NCI-H2196 treated with DMSO at 0.1 percent for 48 hours (cell line): Measurements from ENCODE around the gene RCAN1.
"Not testable (repeated sequence)": the region's sequence is repeated elsewhere in the genome, so short reads cannot be mapped to it uniquely, and the experiment has no call there.

ENCODE experiments used
- DNase-seq: peaks from one replicate; lab custom pipeline; 2025; ENCODE audit not compliant: unreplicated experiment; lab: John Stamatoyannopoulos, UW

RCAN1 gene

DNA sequence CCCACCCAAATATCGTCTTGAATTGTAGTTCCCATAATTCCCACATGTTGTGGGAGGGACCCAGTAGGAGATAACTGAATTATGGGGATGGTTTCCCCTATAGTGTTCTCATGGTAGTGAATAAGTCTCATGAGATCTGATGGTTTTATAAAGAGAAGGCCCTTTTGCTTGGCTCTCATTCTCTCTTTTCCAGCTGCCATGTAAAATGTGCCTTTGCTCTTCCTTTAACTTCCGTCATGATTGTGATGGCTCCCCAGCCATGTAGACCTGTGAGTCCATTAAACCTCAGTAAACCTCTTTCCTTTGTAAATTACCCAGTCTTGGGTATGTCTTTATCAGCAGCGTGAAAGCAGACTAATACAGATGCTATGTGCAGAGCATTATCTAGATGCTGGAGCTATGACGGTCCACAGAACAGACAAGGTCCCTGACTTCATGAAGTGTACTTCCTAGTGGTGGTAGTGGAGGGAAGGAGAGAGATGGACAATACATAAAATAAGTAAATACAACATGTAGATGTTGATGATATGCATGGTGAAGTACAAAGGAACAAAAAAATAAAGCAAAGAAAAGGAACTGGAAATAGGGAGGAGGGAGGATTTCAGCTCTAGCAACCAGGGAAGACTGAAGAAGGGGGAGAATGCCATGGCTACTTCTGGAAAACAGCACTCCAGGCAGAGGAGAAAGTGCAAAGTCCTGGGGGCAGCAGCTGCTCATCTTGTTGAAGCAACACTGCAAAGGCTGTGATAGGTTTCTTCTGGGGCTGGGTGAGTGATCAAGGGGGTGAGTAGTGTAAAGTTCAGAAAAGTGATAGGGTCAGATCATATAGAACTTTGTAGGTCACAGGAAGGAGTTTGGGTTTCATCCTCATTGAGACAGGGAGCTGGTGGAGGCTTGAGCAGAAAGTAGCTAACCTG, 6.8 kb upstream of the RCAN1 start:
- DNase-seq = no peak

DNA sequence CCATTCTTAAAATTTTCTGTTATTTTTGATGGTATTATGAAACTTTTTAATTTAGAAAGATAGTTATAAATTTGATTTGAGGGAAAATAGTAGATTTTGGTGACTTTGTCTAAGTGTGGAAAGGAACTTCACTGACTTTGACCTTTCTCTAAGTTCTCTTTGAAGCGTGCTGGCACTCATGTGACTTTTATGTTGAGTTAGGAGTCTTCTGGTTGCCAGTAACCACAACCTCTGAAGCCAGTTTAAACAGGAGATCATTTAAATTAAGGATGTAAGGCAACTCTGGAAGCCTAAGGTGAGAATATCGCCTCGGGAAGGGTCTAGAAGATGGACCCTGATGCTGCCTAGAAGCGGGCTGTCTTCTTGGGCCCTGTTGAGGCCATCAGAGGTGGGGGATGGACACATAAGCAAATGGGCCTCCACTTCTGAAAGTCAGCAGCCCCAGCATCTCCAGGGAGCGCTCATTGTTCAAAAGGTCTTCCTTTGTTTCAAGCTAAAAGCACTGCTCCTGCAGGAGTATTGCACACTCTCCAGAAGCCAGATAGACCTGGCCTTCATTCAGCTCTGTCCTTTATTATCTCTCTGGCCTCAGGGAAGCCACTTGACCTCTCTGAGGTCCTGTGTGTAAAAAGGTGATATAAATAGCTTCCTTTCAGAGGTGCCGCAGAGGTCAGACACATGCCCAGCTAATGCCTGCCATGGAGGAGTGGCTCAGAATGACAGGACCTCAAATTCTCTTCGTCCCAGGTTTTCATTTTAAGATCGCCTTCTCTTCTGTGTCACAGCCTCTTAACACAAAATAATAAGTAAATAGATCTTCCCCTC, 5.1 kb upstream of the RCAN1 start:
- peak; percentile 30 for DNase-seq

DNA sequence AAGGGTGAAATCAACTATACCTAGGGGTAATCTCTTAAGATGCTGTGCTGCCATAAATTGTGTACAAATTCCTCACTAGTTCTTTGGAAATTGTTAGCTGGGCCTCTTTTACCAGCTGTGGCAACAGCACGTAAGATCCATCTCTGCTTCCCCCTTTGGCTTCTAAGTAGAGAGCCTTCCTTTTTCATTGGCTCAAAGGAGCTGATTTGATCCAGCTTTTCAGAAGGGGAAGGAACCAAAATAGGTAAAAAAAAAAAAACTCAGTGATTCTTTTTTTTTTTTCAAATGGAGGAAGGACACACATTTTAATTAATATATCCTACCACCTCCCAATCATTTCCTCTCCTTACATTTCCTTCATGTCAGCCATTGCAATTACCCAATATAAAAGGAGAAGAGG, 4.0 kb upstream of the RCAN1 start:
- DNase-seq = no peak

DNA sequence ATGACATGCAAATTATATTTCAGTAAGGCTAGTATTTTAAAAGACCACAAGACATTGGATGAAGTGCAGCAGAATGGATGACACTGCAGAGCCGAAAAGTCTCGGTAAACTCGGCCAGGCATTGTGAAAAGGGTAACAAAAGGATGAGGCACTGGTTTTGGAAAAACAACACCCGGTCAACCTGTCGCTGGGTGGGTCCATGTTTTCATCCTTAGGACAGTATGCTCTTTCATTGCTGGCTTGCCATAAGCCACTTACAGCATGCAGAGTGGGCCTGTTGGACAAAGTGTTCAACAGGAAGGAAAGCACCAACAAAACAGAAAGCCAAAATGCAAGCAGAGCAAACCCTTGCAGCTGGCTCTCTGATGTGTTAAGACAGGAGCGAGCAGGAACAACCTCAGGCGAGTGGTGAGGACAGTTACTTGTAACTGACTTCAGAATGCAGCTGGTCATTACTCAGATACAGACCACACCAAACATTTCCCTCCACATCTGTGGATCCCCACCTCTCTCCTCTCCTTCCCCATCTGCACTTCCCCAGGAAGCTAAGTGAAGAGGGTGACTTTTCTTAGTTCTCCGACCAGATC, 2.9 kb upstream of the RCAN1 start:
- no peak for DNase-seq

DNA sequence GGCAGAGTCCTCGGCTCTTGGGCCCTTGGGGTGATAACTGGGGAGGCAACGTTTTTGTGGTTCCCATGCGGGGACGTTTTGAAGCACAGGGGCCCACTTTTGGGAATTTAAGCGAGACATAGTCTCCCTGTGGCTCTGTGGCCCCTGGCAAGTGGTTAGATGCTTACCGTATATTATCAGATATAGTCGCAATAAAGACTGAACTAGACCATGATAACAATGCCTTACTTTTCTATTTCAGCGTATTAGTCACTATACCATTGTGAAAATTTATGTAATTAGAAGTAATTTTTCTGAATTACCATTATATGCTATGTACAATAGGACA, 538 bp upstream of the RCAN1 start:
- DNase-seq = no peak

DNA sequence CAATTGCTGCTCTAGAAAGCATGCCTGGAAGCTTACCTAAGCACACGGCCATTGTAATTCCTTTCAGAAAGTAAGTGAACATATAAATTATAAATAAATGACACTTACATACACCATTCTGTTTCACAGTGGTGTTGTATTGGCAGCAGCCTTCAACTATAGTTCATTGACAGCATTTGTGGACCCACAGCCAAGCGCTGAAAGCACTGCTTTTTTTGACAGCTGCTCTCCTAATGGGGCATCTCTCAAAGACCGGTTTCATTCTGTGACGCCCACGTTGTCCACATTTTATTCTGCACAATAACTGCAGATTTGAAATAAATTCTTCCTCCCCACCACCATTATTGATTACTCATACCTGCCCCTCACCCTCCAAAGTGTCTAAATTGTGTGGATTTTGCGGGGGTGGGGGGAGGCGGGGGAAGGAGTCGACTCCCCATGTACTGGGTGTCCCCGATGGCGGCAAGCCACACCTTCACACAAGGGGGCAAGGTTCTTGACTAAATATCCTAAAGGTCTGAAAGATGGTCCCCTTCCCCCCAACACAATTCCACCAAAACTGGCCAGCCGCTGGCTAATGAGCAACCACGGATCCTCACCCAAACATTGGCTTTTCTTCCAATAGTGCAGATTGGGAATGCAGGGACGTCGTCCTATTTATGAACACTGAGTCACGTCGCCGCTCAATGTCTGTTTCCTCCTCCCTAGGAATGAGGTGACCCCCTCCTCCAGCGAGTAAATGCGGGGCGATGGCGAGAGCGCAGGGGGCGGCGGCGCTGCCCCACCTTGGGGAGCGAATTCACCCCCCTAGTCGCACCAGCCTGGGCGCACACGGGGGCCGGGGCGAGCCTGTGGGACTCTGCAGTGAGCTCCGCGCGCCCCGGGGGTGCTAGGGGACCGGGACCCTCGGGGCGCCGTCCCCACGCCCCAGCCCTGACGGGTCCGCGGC, 960 bp downstream of the RCAN1 start:
- DNase-seq = no peak

DNA sequence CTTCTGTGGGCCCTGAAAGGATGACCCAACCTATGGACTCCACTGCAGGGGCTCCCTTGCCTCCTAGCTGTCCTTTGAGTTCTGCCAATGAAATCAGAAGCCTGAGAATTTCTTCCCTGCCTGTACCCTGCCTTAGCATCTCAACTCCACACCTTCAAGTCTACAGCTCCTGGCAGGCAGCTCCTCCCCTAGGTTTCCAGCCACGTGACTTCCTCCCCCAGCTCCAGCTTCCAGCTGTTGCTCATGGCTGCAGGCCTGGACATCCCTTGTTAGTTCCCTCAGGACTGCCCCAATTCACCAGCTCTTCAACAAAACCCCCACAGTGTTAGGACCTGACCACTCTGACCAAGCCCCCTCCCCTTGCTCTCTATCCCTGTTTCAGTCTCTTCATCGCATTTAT, 2.4 kb downstream of the RCAN1 start:
- DNase-seq = no peak

DNA sequence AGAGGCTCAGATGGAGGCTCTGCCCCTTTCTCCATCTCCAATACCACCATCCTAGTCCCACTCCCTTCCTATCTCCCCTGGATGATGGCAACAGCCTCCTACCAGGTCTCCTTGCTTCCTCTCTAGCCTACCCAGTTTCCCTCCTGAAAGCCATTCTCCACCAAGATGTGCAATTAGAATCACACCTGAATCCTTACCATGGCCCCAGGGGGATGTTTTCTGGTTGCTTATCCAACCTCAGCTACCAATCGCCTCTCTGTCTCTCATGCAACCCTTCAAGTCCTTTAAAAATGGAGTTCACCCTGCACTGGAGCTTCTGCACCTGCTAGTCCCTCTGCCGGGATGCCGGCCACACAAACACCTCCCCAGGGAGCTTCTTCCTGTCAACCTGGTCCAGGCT, 2.9 kb downstream of the RCAN1 start:
- DNase-seq = no peak

DNA sequence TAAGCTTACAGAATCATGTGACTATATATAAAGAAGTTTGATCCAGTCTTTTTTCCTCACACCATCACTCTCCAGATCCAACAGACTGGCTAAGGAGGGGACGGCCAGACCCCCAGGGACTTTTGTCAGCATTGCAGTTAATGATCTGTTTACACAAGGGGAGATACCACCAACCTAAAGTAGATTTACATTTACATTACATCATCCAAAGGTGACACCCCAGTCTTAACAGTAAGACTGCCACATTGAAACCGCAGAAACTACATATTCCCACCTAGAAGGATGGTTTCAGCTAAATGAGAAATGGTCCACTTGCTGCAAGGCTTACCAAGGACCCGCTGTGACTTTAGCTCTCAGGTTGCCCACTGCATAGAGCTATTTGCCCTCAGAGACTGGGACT, 3.4 kb downstream of the RCAN1 start:
- no peak for DNase-seq

DNA sequence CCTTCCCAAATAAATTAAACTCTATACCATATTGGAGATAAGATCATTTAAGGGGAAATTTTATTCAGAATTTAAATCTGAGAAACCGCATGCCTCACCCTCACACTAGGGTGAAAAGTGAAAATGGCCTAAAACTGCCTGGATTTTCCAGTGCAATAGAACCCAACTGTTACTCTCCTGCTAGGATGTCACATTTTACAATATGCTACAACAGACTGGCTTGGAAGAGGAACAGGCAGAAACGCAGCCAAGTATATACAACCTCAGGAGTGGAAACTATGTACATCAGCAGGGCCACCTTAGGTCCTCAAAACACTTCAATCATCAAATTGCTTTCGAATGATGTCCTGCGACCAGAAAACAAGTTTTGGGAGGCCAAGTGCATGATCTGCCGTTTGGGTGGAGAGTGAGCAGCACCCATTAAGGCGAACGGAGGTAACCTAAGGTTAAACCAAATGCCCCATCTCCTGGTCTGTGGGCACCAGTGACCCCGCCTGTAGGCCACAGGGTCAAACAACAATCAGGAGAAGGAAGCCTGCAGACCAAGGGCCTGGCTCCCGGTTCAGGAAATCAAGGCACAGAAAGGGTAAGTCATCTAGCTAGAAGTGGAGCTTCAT, 4.9 kb downstream of the RCAN1 start:
- DNase-seq = no peak

DNA sequence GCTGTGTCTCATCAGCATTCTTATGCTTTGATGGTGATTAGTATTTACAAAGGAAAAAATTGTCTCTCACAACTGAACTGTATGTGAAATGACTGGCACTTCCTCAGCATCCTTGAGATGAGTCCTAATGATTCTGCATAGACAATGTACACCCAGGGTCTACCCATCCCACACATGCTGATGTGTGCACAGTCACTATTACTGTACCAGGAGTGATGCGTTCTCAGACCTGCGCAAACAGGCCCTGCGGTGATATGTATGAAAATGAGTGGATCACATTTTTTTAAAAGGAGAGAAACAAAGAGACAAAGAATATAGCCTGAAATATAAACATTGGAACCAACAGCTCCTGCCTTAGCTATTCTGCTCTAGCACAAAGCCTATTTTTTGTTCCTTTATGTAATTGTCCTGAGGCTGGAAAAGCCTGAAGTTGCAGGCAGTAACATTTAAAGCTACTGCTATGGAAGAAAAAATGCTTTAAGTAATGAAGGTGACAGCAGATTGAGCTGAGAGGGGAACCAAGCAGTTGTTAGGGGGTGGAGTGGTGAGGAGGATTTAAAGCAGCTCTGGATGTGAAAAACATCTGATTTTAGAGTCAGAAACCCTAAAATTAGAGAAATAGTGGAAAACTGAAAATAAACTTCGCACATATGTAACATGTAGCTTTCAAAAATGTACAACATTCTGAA, 5.5 kb downstream of the RCAN1 start:
- no peak for DNase-seq

DNA sequence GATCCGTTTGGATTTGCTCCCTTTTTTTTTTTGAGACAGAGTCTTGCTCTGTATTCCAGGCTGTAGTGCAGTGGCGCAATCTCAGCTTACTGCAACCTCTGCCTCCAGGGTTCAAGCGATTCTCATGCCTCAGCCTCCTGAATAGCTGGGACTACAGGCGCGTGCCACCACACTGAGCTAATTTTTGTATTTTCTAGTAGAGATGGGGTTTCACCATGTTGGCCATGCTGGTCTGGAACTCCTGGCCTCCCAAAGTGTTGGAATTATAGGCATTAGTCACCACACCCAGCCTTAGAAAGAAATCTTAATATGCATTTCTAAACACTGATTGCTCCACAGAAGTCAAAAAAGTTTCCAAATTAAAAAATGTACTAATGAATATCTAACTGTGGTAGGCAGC, 7.5 kb downstream of the RCAN1 start:
- DNase-seq = not testable (repeated sequence)

DNA sequence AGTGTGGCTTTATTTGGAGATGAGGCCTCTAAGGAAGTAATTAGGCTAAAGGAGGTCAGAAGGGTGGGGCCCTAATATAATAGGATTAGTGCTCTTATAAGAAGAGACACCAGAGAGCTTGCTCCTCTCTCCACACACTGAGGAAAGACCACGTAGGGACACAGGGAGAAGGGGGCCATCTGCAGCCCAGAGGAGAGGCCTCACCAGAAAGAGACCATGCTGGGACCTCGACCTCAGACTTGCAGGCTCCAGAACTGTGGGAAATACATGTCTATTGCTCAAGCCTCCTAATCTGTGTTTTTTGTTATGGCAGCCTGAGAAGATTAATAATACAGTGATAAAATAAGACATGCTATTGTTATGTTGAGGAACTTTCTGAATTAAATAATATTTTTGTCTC, 8.3 kb downstream of the RCAN1 start:
- no peak for DNase-seq

DNA sequence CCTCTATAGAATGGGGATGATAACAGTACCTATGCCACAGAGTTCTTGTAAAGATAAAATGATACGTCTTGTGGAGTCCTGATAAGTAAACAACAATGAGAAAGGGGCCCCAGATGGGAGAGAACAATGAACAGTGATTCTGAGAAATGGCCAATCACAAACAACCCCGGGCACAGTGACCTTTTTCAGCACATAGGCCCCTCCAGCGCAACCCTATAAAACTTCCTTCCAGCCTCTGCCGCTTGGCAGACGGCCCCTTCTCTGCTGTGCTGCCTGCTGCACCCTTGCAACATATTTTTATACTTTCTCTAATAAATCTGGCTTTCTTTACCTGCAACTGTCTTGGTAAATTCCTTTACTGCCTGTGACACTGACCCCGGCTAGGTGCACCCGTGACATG, 8.9 kb downstream of the RCAN1 start:
- no peak for DNase-seq

DNA sequence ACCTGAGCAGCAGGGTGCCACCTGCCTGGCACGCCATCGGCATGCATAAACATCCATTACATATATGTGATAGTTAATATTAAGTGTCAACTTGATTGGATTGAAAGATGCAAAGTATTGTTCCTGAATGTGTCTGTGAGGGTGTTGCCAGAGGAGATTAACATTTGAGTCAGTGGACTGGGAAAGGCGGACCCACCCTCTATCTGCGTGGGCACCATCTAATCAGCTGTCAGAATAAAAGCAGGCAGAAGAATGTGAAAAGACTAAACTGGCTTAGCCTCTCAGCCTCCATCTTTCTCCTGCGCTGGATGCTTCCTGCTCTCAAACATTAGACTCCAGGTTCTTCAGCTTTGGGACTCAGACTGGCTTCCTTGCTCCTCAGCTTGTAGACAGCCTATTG, 10.0 kb downstream of the RCAN1 start:
- DNase-seq = not testable (repeated sequence)

DNA sequence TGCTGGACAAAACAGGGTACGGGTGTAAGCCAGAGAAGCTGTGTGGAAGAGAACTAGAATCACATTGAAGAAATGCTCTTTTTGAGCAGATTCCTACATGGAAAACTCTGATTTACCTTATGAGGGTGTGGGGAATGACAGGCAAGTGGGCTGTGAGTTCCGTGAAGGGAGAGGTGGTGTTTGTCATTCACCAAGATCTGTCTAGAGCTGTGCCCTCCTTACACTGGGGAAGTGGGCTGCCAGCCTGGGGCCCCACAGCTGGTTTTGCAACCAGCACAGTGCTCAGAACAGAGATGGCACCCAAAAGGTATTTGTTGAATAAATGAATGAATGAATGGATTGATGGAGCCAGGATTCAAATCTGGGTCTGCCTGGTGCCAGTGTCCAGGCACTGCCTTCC, 10.4 kb downstream of the RCAN1 start:
- DNase-seq = no peak

DNA sequence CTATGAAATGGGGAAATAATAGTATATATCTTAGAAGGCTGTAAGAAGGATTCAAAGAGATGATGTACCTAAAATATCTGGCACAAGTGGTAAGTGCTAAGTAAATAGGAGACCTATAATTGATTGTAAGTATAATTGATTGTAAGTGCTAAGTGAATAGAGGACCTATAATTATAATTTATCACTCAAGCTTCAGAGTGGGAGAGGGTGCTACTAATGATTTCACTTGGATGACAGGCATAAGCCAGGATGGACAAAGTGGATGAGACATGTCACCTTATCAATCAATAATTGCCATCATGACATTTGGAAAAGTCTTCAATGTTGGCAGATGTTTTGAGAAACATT, 11.2 kb downstream of the RCAN1 start:
- no peak for DNase-seq

DNA sequence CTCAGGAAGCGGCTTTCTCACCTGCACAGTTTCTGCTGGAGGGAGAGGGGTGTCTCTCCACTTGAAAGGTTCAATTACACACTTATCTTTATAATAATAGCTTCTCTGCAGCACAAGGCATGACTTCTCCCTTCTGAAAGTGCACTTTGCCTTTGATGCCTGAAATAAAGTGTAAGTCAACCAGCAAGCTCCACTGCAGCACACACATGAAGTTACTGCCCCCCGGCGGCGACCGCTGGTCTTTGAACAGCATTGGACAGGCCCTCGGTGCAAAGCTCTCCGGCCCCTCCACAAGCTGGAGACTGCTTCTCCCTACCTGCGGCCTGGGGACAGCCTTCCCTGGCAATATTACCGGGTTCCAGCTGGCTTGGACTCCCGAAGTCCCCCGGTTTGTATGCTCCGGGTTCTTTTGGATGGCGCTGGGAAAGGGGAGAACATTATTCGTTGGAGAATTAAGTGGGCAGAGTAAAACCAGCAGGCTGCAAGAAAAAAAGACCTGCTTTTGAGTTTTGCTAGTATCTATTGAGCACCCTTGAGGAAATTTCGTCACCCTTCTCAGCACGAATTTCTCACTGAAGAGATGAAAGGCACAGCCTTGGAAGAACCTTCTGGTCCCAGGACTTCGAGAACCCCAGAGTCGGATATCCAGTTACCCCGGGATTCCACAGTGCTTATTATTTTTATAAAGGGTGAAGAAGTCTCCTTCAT, 11.8 kb downstream of the RCAN1 start:
- peak; percentile 90 for DNase-seq

DNA sequence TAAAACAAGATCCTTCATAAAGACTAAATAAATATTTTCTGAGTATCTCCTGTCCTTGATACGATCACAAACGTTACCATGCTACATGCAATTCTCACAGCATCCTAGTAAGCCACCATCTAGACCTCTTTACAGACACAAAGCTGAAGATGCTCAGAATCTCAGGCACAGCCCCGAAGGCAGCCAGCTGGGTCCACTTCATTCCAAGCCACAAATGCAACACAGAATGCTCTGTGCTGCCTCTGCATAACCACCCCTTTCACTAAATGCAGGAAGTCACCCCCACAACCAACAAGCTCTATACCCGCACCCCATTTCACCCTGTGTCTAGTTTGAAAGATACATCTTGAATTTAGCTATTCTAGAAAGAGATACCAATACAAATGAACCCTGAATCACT, 12.9 kb downstream of the RCAN1 start:
- no peak for DNase-seq
